AG09319 (cell line): Measurements from ENCODE around the gene KLF9.

Source experiments
- DNase-seq: peaks from one replicate; pipeline ENCODE4 v3.0.0-alpha.2; 2010; ENCODE audit warnings: low read depth; ENCODE audit errors: extremely low read depth
- CTCF ChIP-seq: IDR thresholded peaks from 2 replicates; pipeline ENCODE4 v1.5.1; 2011; ENCODE audit warnings: low read depth, mild to moderate bottlenecking, inconsistent platforms, low read length, moderate library complexity

Gene KLF9

DNA sequence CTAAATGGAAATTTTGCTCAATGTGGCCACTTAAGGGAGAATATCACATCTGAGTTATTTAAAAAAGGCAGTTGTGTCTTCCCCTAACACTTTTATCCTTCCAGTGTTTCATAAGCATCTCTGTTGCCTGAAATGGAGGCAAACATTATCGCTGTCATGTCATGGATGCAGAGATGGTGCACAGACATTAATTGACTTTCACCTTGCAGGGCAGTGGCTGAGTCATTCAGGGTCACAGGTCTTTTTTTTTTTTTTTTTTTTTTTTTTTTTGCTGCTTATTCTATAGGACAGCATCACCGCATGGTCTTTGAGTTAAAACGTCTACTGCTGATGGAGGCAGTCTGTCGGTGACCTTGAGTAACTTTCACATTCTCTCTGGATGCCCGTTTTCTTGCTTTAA is 36.3 kb upstream of the KLF9 start:
- no peak for DNase-seq
- no peak for TF ChIP-seq CTCF

- no peak for TF ChIP-seq CTCF
- no peak for DNase-seq
Observed at GRCh38 chr9:70449461-70449860, 35.0 kb upstream of the KLF9 start.

DNA sequence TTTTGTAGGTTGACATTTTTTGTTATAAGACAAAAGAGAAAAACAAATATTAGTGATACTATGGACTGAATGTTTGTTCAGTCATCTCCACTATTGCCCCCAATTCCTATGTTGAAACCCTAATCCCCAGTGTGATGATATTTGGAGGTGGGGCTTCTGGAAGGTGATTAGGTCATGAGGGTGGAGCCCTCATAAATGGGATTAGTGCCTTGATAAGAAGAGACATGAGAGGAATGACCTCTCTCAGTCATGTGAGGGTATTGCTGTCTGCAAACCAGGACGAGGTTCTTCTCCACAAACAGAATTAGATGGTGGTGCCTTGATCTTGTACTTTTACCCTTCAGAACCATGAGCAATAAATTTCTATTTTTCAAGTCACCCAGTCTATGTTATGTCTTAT is 34.5 kb upstream of the KLF9 start:
- DNase-seq = no peak
- no peak for TF ChIP-seq CTCF

DNA sequence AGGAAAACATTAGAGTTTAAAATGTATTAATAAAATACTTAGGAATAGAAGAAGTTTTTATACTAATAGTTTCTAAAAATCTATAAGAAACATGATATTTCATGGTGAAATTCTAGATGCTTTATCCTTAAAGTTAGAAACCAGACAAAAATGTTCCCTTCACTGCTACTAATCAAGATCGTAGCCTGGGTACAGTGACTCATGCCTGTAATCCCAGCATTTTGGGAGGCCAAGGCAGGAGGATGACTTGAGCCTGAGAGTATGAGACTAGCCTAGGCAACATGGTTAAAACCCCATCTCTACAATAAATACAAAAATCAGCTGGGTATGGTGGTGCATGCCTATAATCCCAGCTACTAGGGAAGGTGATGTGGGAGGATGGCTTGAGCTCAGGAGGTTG is 30.4 kb upstream of the KLF9 start:
- no peak for DNase-seq
- TF ChIP-seq CTCF = no peak

DNA sequence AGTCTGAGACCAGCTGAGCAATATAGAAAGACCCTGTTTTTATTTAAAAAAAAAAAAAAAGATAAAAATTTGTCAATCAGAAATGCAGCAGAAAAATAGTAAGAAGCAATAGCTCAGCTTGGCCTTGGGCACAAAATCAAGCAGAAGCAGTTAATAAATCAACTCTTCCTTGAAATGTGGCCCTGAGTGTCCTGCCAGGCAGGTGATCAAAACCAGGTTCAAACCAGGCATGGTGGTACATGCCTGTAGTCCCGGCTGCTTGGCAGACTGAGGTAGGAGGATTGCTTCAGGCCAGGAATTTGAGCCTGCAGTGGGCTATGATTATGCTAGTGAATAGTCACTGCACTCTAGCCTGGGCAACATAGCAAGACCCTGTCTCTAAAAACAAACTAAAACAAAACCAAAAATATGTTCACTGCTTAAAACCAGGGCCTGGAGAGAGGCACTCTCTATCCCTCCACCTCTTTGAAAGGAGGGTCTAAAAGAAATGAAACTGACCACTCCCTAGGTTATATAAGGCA is 27.9 kb upstream of the KLF9 start:
- no peak for TF ChIP-seq CTCF
- DNase-seq = no peak

- no peak for DNase-seq
- TF ChIP-seq CTCF = no peak
Observed at GRCh38 chr9:70441622-70442021, 27.2 kb upstream of the KLF9 start.

GRCh38 chr9:70439991-70440706 is 25.7 kb upstream of the KLF9 start:
- DNase-seq = no peak
- no peak for TF ChIP-seq CTCF
